ENCODE results near the gene TMEM134.
A peak's percentile ranks its signal among the peaks of the same experiment; 100 is the strongest.

TMEM134 gene

DNA sequence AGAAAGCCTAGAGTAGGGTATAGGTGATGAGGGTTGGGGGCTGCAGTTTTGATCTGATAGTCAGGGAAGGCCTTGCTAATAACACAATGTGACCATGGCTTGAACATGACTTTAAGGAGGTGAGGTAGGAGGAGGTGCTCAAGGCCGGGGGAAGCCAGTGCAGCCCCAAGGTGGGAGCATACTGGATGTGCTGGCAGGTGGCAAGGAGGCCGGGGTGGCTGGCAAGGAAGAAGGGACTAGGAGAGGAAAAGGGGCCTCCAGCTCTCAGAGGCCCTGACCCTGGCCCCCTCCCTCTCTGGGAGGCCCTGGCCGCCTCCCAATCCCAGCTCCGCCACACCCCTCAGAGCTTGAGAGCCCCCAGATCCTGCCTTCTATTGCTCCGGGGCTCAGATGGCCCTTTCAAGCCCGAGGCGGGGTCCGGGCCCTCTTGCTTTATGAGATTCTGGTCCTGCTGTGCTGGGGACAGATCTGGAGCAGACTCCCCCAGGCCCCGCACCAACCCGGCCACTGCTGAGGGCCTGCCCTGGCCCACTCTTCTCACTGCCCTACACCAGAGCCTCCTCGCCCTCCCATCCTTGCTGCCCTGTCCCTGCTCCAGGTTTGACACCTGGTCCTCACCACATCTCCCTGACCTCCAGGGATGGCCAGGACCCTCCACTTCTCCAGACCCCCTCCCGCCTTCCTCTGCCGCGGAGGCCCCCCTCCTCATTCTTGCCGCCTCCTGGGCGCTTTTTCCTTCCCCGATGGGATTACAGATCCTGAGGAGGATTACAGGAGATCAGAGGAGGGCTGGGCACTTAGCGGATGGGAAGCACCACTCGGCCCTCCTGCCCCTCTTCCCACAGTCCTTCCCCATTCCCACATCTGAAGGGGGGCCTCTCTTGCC is 34.3 kb upstream of the TMEM134 start:
- no peak for TF ChIP-seq CTCF (IDR thresholded peaks at IDR 0.05; ENCODE audit: insufficient read depth, missing control alignments)
- no peak for FAIRE-seq
- DNase-seq (ENCODE audit: insufficient read length, low spot score): peak; percentile 93

DNA sequence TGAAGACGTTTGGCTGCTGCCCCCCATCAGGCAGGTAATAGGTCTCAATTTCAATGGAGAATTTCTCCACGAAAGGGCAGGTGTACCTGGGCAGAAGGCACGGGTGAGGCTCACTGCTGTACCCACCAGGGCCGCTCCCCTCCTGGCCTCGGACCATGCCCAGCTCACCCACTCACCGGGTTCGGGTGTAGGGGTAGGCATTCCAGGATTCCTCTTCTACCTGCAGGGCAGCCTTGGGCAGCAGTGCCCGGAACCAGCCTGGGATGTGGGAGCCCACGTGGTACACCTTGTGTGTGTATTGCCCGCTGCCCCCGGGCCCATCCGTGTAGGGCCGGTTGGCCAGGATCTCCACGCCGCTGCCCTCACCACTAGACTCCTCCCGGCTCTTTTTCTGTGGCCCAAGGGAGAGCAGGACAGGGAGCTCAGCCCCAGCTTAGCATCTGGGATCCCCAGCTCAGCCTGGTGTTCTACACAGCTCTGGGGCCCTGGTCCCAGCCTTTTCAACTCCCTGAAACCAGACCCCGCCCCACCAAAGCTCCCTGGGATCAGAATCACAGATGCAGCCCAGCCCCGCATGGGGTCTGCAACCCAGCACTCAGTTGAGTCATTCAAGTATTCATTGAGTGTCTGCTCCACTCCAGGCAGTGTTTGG is 33.4 kb upstream of the TMEM134 start:
- TF ChIP-seq CTCF (IDR thresholded peaks at IDR 0.05; ENCODE audit: insufficient read depth, missing control alignments): no peak
- no peak for DNase-seq (ENCODE audit: insufficient read length, low spot score)
- no peak for FAIRE-seq

GRCh38 chr11:67501854-67502253 is 32.8 kb upstream of the TMEM134 start:
- FAIRE-seq (no peak), DNase-seq (ENCODE audit: insufficient read length, low spot score) (no peak)
- TF ChIP-seq CTCF (IDR thresholded peaks at IDR 0.05; ENCODE audit: insufficient read depth, missing control alignments): no peak

- no peak for TF ChIP-seq CTCF (IDR thresholded peaks at IDR 0.05; ENCODE audit: insufficient read depth, missing control alignments)
- no peak for FAIRE-seq
Observed at GRCh38 chr11:67500831-67501715, 32.0 kb upstream of the TMEM134 start.

GRCh38 chr11:67500484-67500821 is 31.4 kb upstream of the TMEM134 start:
- DNase-seq (ENCODE audit: insufficient read length, low spot score): peak; percentile 24
- no peak for FAIRE-seq

More at GRCh38 chr11:67500831-67501715, 32.0 kb upstream of the TMEM134 start:
- no peak for DNase-seq (ENCODE audit: insufficient read length, low spot score)

More at GRCh38 chr11:67500484-67500821, 31.4 kb upstream of the TMEM134 start:
- no peak for TF ChIP-seq CTCF (IDR thresholded peaks at IDR 0.05; ENCODE audit: insufficient read depth, missing control alignments)

Measured in D721Med (cell line).